GM21447 (cell line): ENCODE data around the gene MATK.

Experiments
- ATAC-seq: cut with Tn5 transposase; IDR thresholded peaks from one replicate; pipeline ENCODE4 v1.9.1; 2021; ENCODE audit not compliant: unreplicated experiment

The MATK gene

GRCh38 chr19:3785938-3786824, at the start of gene MATK:
MATK (minus strand) TSS chr19:3786381; CDS start chr19:3785135, 1,246 bp downstream.
- no peak for ATAC-seq

GRCh38 chr19:3835055-3835435, 48.9 kb upstream of the MATK start:
- no peak for ATAC-seq

- no peak for ATAC-seq
Measured at GRCh38 chr19:3834349-3835054, 48.3 kb upstream of the MATK start.

DNA sequence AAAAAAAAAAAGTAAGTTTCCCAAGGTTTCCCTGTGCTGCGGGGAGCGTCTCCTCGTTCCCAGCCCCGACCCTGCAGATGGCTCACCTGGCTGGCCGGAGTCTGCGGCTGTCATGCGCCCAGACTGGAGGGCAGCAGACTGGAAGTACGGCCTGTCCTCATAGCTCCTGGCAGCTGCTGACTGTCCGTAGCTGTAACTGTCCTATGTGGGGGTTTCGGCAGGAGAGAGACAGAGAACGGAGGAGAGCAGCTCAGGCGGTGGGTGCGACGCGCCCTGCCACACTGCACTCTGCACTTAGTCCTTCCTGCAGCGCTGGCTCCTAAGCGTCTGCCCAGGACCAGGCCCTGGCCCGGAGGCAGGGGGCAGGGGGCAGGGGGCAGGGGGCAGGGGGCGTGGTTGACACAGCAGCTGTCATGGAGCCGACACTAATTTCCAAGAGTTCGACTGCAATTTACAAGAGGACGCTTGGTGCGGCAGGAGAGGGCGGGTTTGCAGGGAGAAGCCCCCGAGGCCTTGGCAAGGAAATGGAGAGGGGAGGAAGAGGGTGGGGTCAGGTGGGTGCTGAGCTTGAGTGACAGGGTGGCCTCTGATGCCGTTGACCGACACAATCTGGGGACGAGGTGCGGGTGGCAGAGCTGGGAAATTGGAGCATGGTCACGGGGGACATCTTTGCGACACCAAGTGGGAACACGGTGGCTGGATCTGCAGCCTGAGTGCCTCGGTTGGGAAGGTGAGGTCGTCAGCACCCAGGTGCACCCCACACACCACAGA, 47.6 kb upstream of the MATK start:
- no peak for ATAC-seq

DNA sequence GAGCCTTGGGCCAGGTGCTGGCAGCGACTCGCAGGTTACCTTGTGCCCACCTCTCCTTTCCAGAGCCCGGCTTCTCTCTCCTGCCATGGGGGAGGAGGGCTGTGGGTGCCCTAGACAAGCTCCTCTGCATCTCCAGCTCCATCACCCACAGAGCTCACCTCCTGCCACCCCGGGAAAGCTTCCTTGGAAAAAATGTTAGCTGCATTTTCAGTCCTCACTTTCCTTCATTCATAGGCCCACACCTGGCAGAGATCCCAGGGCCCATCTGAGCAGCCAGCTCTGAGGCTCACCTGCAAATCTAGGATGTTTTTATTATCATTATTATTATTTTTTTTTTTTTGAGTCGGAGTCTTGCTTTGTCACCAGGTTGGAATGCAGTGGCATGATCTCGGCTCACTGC, 45.8 kb upstream of the MATK start:
- ATAC-seq: no peak

GRCh38 chr19:3831601-3832000, 45.4 kb upstream of the MATK start:
- ATAC-seq: no peak

DNA sequence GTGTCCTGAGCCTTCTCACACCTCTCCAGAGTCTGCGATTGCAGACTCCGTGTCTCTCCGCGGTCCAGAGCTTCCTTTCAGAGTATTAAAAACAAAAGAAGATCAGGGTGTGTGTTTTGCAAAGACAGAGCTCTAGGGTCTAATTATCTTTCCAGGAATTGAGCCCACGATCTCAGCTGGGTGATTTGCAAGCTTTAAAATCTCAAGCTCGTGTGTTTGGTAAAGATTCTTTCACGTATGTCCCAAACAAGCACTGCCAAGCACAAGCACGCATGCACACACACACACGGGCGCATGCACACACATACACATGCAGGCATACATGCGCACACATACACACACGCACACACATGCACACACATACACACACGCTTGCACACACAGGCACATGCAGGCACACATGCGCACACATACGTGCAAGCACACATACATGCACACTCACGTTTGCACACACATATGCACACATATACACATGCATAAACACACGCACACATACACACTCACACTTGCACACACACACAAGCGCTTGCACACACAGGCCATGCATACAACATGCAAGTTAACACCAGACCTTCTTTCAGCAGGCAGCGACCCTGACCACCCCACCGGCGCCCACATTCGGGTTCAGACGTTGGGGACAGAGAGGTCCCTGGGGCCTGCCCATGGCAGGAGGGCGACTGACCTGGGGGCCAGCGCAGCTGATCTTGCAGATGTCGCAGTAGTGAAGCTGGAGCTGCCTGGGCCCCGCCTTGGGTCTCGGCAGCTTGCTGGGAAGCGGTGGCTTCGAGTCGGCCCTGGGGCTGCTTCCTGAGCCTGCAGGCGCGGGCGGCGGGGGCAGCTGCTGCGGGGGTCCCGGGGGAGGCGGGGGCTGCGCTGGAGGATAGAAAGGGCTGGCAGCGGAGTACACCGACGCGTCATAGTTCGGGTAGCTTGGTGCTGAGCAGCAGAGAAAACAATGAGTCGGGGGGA, 44.7 kb upstream of the MATK start:
- no peak for ATAC-seq

DNA sequence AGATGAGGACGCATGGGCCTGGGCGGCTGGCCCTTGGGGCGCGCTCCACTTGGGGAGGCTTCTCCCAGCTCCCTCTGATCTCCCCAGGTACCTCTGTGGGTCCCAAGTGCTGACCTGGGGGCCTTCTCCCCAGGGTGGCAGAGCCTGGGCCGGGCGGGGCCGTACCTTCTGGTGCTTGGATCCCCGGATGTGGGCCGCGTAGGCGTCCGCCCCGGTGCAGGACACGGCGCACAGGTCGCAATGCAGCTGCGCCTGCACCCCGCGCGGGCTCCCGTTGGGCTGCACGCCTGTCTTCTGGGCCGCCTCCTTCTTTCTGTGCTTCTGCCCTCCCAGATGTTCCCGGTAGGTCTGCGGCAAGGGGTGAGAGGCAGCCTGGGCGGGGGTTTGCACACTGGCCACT, 41.1 kb upstream of the MATK start:
- no peak for ATAC-seq

- no peak for ATAC-seq
Measured at GRCh38 chr19:3826163-3826562, 40.0 kb upstream of the MATK start.

DNA sequence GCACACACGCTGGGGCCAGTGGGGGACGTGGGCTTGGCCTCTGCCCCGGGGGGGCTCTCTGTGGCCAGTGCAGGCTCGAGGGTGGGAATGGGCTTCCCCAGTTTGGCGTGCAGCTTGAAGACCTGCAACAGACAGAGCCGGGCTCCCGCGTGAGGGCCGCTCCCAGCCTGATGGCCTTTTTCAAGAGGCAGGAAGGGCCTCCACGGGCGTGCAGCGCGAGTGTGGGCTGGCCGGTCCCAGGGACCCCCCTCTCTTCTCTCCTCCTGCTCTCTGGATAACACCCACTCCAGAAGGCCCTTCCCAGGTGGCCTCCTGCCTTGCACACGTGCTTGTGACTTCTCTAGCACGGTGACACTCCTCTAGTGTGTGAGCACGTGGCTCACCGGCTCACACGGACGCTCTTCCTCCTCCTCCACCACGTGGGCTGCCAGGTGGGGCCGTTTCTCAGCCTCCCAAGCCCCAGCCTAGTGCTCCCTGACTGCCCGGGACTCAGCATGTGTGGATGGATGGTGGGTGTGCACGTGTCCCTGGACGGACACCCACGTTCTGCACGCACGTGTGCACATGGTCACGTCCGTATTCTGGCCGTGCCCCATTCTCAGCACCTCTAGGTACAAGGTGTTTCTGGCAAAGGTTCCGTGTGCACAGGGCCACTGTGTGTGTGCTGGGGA, 39.2 kb upstream of the MATK start:
- no peak for ATAC-seq

DNA sequence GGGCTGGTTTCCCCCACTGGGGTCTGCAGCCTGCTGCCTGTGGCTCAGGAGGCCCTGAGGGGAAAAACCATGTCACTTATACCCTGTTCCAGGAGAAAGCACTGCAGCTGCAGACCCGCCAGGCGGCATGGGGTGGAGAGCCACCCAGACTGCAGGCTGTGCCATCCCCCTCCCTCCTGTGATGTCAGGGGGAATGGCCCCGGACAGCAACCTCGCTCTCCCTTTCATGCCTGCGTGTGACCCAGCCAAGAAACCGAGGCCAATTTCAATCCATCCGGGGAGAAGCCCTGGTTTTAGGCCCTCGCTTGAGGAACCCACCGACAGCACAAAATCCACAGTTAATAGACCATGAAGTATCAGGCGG, 37.2 kb upstream of the MATK start:
- ATAC-seq: no peak

GRCh38 chr19:3822683-3823349, 36.6 kb upstream of the MATK start:
- ATAC-seq: no peak

- no peak for ATAC-seq
Measured at GRCh38 chr19:3821857-3822364, 35.7 kb upstream of the MATK start.

GRCh38 chr19:3821156-3821555, 35.0 kb upstream of the MATK start:
- no peak for ATAC-seq

DNA sequence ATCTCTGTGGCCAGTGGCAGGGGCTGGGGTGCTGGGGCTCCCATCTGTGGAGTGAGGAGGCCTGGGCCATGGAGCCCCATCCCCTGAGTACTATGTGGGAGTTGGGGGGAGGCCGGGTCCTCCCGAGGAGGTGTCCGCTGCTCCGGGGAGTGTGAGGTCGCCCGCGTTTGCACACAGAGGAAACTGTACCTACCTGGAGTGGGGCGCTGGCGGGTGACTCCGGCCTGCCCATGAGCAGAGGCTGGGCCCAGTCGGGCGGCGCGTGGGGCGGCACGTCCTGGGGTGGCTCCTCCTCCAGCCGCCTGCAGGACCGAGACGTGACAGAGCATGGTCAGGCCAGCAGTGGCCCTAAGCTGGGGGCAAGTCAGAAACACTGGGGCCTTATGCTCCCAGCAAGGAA, 33.8 kb upstream of the MATK start:
- no peak for ATAC-seq

DNA sequence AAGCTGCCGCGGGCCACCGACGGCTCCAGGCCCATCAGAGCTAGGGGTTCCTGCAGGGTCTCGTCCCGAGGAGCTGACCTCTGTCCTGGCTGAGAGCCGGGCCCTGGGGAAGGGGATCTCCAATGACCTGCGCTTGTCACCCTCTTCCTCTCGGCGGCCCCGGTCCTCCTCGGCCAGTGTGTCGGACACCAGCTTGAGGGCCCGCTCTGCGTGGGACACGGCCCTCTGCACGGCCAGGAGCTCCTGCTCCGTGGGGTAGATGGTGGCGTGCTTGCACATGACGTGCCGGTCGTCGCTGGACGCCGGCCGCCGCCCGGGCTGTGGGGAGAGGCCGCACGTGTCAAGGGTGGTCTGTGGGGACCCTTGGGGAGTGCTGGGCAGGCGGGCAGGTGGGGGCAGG, 32.7 kb upstream of the MATK start:
- no peak for ATAC-seq

DNA sequence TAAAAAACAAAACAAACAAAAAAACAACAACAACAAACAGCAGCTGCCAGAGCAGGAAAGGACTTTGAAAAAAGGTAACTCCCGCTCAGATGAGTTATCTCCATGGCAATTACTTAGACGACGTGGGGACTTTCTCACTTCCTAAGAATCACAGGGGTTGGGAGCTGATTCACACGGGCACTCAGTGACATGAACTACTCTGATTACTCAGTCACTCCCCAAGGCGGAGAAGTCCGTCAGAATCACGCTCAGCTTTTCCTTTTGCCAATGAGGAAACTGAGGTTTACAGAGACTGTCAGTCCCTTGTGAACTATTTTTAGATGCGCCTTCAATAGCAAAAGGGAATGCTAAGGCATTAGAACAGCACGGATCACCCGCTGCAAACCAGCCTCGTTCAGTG, 32.3 kb upstream of the MATK start:
- ATAC-seq: no peak

DNA sequence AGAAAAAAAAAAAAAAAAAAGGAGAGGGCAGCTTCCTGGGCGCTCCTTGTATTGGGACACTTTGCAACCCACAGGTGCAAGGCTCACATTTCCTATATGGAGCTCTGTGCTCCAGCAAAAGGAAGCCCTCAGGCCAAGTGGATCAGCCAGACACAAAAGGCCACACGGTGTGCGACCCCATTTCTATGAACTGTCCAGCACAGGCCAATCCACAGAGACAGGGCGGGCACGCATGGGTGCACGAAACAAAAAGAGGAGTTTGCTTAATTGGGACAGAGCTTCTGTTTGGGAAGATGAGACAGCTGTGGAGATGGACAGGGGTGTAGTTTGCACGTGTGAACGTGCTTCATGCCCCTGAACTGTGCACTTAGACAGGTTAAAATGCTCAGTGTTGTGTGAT, 31.6 kb upstream of the MATK start:
- ATAC-seq: no peak

DNA sequence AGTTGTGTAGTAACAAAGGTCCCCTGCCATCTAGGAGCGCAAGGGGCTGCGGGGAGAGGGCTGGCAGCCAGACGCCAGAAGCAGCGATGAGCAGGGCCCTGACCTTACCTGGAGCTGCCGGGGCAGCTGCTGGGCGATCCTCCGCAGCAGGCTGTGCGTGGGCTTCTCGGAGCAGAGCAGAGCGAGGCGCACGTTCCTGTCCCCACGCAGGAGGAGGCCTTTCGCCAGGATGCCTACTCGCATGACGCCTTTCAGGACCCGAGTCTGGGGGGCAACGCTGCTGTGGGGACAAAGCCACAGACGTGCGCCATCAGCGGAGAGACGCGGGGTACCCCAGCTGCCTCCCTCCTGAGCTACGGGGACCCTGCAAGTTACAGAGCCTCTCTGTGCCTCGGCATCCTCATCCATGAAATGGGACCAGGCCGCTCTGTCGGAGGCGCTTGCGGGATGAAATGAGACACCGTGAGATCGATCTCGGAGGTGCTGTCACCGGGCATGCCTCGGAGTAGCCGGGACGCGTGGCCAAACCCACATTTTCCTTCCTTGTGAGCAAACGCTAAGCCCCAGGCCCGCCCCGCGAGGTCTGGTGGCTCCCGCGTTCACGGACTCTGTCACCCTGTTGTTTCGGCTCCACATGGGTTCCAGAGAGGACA, 30.5 kb upstream of the MATK start:
- no peak for ATAC-seq
